Suppressor macrophage treated with lipopolysaccharide for 1 hour (primary cell): ENCODE data around the gene NAA11.
A peak's percentile ranks its signal among the peaks of the same experiment; 100 is the strongest.
"Not testable (repeated sequence)": the region's sequence is repeated elsewhere in the genome, so short reads cannot be mapped to it uniquely, and the experiment has no call there.

Experiments used
- DNase-seq, 3 donors: peaks; one replicate each; pipeline ENCODE4 v3.0.0-alpha.2; 2020 to 2022

Gene NAA11

GRCh38 chr4:79308137-79308536, 17.7 kb downstream of the NAA11 start:
- DNase-seq = no peak

GRCh38 chr4:79306795-79307194, 19.1 kb downstream of the NAA11 start:
- no peak for DNase-seq

GRCh38 chr4:79300280-79300679, 25.6 kb downstream of the NAA11 start:
- no peak for DNase-seq

- no peak for DNase-seq
Measured at GRCh38 chr4:79298484-79298883, 27.4 kb downstream of the NAA11 start.

- no peak for DNase-seq
Measured at GRCh38 chr4:79298027-79298426, 27.8 kb downstream of the NAA11 start.

GRCh38 chr4:79297479-79297878, 28.4 kb downstream of the NAA11 start:
- no peak for DNase-seq

- no peak for DNase-seq
Measured at GRCh38 chr4:79296768-79297428, 29.0 kb downstream of the NAA11 start.

GRCh38 chr4:79295086-79295485, 30.8 kb downstream of the NAA11 start:
- DNase-seq = no peak

GRCh38 chr4:79294064-79294463, 31.8 kb downstream of the NAA11 start:
- DNase-seq = peak in 1 of 3 donors; percentile 2

GRCh38 chr4:79292008-79292407, 33.9 kb downstream of the NAA11 start:
- DNase-seq = peak in 1 of 3 donors; percentile 2

GRCh38 chr4:79290376-79290775, 35.5 kb downstream of the NAA11 start:
- DNase-seq = no peak

GRCh38 chr4:79288185-79288584, 37.7 kb downstream of the NAA11 start:
- DNase-seq = no peak

- DNase-seq = no peak
Measured at GRCh38 chr4:79287718-79288117, 38.1 kb downstream of the NAA11 start.

- no peak for DNase-seq
Measured at GRCh38 chr4:79287076-79287475, 38.8 kb downstream of the NAA11 start.

- peak in 1 of 3 donors; percentile 3 for DNase-seq
Measured at GRCh38 chr4:79281566-79282359, 44.1 kb downstream of the NAA11 start.

- DNase-seq = not testable (repeated sequence)
Measured at GRCh38 chr4:79277467-79277866, 48.4 kb downstream of the NAA11 start.

- no peak for DNase-seq
Measured at GRCh38 chr4:79273915-79274314, 51.9 kb downstream of the NAA11 start.

GRCh38 chr4:79272761-79273160, 53.1 kb downstream of the NAA11 start:
- DNase-seq = no peak

- no peak for DNase-seq
Measured at GRCh38 chr4:79272126-79272525, 53.7 kb downstream of the NAA11 start.

GRCh38 chr4:79267671-79268070, 58.2 kb downstream of the NAA11 start:
- DNase-seq = no peak
